ENCODE measurements around the gene ATG4B.
"Not testable (repeated sequence)": the region's sequence is repeated elsewhere in the genome, so short reads cannot be mapped to it uniquely, and the experiment has no call there.

Gene ATG4B

DNA sequence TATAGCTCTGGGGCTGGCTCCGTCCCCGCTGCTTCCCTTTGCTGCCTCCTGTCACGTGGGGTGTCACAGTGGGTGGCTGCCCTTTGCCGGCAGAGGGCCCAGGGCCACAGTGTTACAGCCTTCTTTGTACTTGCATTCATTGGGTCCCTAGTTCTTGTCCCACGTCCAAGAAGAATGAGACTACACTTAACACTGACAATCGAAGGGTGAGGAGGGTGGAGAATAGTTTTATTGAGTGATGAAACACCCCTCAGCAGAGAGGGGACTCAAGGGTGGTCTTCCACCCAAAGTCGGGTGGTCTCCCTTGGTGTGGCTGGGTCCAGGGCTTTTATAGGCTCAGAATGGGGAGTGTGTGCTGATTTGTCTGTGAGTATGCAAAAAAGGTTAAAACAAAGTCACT lies 1.9 kb downstream of the ATG4B start:
- no peak for DNase-seq (ENCODE audit: low read depth in 2 of 2)

DNA sequence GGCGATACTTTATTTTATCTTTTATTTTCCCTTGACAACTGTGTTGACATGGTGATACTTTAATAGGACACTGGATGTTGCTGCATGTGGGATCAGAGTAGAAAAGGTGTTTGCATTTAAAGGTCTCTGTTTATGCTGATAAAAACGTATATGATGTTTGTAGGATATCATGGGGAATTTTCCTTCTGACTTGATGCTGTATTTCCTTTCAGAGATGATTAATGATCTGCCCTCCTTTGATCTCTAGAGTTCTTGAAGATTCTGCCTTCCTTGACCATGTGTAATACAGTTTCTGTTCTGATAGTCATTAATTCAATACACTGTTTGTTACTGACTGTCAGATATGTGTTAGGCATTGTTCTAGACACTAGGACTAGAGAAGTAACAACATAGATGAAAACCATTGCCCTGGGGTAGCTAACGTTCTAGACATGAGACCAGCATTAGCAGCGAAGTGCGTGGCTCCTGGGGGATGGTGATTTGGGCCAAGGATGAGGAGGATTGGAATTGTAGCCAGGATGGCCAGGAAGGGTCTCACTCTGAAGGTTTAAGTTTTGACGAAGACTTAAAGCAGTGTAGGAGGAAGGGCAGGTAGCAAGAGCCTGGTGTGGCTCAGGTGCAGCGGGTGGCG lies 2.8 kb downstream of the ATG4B start:
- no peak for DNase-seq (ENCODE audit: low read depth in 2 of 2)

DNA sequence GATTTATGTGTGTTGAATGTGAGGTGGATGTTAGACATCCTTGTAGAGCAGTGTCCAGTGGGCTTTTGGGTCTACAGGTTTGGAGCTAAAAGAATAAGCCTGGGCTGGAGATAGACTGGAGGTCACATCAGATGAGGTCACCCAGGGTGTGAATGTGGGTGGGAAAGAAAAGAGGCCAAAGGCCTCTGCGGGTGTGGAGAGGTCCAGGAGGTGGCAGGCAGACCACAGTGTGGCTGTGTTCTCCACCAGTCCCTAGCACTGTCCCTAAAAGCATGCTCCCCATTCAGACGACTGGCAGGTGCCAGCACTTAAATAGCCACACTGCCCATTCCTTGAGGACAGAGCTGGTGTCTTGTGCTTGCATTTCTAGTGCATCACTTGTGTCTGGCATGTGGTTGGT lies 4.1 kb downstream of the ATG4B start:
- no peak for DNase-seq (ENCODE audit: low read depth in 2 of 2)

DNA sequence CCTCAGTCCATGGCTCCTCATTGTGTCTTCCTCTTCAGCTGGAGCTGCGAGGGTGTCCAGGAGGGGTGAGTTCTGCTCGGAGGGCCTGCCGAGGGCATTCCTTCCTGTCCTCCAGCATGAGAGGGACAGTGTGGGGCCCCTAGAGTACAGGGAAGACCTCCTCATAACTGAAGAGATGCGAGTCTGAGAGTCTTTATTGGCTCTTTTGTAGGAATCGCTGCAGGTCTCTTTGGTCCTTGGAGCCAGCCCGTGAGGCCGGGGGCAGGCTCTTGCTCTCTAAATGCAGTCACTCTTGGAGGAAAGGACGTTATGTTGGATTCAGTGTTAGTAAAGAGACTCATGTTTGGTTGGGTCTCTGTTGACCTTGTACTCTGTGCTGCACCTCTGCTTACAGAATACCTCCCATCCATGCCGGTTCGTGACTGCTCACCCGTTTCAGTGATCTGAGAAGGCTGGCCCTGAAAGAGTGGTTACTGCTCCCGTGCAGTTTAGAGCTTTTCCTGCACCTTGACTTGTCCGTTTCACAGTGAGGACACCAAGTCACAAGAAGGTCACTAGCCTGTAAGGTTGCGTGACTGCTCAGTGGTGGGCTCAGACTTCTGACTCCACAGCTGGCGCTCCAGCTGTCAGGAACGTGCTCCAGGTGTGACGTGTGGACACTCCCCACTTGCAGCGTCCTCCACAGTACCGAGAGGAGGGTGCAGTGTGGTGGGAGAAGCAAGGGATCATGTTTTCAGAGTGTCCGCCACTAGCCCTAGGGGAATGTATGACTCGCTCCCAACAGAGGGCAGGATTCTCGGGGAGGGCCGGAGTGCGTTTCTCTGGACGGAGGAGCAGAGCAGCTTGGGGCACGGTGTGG lies 7.8 kb downstream of the ATG4B start:
- DNase-seq (ENCODE audit: low read depth in 2 of 2): no peak

DNA sequence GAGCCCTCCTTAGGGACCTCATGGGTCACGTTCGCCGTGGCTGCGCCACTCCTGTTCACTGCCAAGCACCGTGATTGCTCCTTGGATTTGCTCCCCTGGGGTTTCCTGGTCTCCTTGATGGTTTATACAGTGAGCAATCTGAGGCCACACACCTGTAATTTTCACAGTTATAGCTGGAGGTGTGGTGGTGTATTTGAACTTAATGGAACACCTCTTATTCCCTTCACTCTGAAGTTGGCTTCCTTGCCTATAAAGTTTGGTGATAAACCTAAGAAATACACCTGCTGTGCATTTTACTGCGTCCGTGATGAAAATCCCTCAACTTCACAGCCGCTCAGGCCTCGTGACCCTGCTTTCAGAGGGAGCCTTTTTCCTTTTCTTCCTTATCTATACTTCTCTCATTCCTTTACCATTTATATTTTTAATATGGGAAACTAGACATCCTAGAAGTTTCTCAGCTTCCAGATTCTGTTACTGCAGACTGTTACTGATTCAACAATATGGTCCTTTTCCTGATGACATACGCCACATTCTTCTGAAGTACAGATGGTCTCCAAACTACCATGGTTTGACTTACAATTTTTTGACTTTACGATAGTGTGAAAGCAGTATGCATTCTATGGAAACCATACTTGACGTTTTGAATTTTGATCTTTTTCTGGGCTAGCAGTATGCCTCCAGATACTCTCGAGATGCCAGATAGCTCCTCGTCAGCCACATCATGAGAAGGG lies 8.6 kb downstream of the ATG4B start:
- no peak for DNase-seq (ENCODE audit: low read depth in 2 of 2)

DNA sequence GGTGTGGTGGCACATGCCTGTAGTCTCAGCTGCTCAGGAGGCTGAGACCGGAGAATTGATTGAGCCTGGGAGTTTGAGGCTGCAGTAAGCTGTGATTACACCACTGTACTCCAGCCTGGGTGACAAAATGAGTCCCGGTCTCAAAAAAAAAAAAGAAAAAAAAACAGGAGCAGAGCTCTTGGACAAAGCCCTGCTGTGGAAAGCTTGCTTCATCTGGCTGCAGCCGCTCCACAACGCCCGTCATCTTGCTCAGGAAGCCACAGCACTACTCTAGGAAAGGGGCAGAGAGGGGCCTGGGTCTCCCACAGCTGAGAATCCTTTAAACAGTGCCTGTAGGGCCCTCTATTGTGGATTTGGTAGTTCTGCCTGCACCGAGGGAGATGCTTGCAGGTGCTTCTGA lies 11.0 kb downstream of the ATG4B start:
- no peak for DNase-seq (ENCODE audit: low read depth in 2 of 2)

DNA sequence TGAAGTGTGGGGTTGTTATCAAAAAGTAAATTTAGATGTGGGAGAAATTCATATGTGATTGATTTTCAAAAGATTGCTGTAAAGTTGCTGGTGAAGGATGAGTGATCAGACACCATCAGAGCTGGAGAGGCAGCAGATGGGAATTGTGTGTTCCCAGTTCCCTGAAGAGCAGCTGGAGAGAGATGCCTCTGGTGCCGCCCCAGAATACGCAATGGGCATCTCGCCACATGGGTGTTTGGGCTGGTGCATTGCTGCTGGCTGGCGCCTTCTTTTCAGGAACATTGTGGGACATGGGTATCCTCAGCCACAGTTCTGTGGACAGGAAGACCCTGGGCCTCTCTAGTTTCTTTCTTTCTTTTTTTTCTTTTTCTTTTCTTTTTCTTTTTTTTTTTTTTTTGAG lies 11.9 kb downstream of the ATG4B start:
- no peak for DNase-seq (ENCODE audit: low read depth in 2 of 2)

DNA sequence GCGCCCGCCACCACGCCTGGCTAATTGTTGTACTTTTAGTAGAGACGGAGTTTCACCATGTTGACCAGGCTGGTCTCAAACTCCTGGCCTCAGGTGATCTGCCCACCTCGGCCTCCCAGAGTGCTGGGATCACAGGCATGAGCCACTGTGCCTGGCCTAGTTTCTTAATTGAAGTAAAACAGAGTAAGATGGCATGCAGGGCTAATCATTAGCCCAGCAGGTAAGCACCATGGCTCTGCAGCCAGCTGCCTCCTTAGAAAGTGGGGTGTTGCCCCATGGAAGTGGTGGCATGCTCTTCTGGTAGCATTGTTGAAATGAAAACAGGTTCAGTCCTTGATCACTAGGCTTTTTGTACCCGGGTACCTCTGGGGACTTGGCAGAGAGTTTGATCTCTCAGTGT lies 12.4 kb downstream of the ATG4B start:
- no peak for DNase-seq (ENCODE audit: low read depth in 2 of 2)

DNA sequence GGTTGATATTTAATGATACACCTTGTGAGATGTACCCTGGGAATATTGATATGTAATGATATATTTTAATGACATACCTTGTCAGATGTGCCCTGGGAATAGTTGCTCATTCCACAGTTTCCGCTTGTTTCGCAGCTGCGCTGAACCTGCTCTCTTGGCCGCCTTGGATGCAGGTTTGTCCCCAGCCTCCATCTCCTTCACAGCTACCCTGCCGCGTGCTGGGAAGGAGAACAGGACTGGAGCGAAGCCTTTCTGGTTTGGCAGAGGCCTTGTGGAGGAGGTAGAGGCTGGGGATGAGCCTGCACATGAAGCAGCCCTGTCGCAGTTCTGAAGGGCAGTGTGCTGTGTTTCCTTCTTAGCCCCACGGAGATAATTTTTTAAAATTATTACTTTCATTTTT lies 14.6 kb downstream of the ATG4B start:
- no peak for DNase-seq (ENCODE audit: low read depth in 2 of 2)

DNA sequence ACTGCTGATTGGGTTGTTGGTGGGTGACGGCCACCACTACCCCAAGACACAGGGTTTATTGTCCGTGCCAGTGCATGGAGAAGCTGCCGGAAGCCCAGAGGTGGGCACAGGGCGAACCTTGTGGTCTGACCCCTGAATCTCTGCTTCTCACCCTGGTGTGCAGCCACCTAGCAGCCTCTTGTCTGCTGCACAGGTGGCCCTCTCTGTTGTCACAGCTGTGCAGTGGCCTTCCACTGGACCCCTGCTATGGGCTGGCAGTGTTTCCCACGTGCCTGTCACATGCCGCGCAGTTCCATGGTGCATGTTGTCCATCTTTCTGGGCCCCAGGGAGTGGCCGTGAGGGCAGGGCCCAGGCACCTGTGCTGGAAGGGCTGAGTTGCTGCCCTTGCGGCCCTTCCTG lies 15.2 kb downstream of the ATG4B start:
- no peak for DNase-seq (ENCODE audit: low read depth in 2 of 2)

DNA sequence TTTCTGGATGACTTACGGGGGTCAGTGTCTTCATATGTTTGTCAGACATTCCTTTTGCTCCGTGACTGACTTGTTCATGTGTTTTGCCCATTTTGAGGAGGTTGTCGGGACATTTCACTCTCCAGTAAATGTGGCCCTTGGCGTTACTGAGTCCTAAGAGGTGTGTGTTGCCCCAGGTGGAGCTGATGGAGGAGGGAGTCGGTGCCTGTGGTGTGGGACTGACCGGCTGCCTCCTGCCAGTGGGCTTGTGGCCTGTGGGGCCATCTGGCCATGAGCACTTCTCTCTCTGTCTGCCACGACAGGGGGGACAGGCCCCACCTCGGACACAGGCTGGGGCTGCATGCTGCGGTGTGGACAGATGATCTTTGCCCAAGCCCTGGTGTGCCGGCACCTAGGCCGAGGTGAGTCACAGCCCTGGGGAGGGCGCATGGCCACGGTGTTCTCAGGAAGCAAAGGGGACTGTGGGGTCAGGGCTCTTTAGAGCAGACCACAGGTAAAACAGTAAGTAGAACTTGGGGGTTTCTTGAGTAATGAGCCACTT lies 15.8 kb downstream of the ATG4B start:
- DNase-seq (ENCODE audit: low read depth in 2 of 2): no peak

DNA sequence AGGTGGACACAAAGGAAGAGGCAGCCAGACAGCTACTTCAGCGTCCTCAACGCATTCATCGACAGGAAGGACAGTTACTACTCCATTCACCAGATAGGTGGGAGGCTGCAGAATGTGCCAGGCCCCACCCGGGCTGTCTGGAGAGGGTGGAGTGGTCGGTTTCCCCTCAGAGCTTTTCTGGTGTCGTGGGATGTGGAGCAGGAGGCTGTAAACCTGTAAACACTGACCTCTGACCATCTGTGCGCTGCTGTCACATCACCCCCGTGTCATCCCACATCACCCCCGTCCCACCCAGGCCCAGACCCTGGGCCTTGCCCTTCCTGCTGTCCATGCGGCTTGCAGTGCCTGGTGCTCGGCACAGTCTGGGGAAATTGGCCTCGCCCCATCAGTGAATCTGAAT lies 17.1 kb downstream of the ATG4B start:
- no peak for DNase-seq (ENCODE audit: low read depth in 2 of 2)

DNA sequence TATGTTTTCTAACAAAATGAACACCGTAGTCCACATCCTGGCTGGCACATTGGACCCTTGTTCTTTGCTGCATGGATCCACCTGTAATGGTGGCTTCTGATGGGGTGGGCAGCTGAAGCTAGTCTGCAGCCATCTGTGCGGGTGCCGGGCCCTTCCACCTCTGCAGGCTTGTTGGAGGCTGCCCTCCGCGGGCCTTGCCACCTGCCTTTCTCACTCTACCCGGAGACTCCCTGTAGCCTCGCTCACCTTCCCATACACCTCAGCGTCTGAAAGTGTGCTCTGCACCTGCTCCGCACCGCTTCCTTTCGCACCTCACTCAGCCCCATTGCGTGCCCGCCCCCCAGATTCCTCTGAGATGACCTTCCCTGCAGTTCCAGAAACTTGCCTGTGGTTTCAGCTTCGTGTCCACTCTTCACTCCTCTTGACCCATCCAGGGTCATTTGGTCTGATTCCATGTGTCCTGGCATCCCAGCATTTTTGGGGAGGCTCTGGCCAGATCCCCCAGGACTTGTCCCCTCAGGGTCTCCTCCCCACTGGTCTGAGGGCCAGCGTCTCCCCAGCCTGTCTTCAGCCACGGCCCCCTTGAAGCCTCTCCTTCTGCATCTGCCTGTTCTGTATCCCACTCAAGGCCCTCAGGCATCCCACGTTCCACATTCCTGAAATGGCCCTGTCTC lies 18.2 kb downstream of the ATG4B start:
- DNase-seq (ENCODE audit: low read depth in 2 of 2): no peak

DNA sequence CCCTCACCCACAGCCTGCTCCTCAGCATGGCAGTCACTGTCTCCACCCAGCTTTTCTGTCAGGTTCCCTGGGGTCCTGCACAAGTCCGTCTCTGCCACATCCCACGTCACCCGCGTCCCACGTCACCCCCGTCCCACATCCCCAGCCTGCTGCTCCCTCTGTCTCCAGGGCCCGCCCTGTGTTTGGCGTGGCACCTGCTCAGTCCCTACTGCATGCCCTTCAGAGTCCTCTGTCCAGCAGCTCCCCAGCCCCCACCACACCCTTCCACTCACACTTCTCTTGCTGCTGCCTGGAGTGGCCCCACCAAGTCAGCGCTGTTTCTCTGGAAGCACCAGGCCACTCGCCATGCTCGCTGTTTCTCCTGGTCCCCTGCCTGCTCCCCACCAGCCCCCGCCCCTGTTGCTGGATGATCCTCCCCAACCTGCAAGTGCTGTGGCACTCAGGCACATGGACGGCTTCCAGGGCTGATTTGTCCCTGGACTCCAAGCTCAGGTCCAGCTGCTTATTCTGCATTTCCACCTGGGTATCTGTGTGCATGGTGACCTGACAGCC lies 18.8 kb downstream of the ATG4B start:
- DNase-seq (ENCODE audit: low read depth in 2 of 2): no peak

DNA sequence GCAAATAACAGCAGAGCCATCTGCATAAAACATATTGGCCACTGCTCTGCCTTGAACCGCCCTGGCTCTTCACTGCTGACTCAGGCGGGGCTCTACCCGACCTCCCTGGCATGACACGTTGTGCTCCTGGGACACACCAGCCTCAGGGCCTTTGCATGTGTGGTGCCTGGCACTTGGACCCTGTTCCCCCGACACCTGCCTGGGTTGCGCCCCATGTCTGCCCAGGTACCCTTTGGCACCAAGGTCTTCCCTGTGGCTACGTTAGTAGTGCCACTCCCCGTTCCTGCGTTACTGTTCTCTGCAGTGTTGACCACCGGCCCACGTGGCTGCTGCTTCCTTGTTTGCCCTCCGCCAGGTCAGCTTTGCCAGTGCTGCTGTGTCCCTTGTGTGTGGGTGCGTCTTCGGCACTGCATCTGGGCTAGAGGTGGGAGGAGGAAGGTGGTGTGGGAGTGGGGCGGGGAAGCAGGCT lies 20.3 kb downstream of the ATG4B start:
- DNase-seq (ENCODE audit: low read depth in 2 of 2): no peak

DNA sequence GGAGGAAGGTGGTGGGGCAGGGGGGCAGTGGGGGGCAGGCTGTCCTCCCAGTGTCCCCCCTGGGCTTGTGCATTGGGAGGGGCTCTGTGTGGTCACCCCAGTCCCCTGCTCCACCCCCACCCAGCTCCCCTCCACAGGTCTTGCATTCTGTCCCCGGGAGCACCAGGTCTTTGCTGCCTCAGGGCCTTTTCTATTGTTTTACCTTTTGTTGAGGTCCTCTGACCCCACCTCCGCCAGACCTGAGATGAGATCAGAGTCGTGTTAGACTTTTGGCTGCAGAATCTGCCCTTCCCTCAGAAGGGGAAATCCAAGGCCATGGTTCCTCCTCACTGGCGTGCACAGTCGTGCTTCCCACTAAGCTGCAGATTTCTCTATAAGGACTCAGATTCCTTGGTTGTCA lies 20.8 kb downstream of the ATG4B start:
- DNase-seq (ENCODE audit: low read depth in 2 of 2): no peak

DNA sequence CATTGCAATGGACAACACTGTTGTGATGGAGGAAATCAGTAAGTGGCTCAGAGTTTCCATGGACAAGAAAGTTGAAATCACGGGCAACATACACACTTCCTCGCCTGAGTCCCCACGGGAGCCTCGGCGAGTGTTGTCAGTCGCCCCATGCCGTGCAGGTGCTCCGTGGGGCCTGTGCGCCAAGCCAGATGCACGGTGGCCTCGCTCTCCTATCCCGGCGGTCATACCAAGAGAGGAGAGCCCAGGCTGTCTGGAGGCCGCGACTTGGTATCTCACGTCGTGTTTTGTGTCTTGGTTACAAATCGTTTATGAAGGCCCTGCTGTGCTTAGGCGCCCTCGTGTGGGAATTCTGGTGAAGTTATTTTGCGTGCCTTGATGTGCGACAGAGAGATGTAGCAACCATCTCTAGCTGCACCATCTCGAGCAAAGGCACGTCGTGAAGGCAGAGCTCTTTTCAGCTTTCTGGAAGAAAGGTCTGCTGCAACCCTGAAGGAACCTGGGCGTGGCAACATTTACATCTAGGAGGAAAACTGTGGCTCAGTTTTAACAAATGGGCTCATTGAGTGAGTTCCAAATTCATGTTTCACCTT lies 21.8 kb downstream of the ATG4B start:
- no peak for DNase-seq (ENCODE audit: low read depth in 2 of 2)

DNA sequence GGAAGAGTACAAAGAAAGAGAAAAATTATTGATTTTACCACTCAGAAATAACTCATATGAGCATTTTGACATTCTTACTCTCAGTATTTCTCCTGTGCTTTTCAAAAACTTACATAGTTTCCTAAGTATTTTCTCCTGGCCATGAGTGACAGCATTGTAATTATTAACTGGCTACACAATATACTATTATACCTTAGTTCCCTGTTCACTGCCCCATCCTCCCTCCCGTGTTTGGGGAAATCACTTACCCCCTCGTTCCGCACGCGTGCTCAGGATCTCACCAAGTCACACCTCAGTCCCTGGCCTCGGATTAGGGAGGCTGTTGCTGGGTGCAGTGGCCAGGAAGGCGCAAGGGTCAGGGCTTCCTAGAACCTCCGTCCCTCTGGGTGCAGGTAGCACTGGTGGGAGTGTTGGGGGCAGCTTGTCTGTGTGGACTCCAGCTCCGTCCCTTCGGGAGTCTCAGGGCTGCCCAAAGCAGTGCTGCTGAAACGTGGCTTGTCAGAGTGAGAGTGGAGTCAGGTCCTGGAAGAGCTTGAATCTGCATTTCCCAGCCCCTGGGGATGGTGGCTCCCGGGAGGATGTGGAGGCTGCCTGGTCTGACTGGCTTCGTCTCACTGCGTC lies 23.2 kb downstream of the ATG4B start:
- DNase-seq (ENCODE audit: low read depth in 2 of 2): no peak

DNA sequence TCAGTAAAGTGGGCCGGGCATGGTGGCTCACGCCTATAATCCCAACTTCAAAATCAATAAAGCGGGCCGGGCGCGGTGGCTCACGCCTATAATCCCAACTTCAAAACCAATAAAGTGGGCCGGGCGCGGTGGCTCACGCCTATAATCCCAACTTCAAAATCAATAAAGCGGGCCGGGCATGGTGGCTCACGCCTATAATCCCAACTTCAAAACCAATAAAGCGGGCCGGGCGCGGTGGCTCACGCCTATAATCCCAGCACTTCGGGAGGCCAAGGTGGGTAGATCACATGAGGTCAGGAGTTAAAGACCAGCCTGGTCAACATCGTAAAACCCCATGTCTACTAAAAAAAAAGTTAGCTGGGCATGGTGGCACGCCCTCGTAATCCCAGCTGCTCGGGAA lies 25.2 kb downstream of the ATG4B start:
- not testable (repeated sequence) for DNase-seq (ENCODE audit: low read depth in 2 of 2)

DNA sequence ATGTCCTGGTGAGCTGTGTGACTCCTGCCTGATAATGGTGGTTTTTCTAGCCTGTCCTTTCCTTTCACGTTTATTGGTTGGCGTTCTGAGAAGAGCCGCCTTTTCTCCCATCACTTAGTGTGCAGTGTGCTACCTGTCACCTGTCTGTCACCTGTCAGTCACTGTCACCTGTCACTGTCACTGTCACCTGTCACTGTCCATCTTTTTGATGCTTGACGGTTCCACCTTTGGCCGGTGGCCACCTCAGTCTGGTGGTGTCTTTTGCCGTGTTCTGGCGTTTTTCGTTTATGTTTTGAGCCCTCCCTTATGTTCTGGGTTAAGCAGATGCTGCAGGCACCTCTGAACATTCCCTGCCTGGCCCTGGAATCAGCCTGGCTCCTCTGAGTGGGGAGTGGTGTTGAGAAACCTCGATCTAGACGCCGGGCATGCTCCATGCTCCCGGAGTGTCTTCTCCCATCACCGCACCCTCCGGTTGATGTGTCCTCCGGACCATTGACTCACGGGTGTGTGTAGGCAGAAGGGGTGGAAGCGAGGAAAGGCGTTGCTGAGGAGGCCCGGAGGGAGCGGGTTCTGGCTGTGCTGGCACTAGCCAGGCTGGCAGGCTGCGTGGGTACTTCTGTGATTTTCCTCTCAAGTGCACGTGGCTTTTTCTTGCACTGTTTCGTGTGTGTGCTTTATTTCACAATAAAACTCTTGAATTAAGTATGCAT lies 28.4 kb downstream of the ATG4B start:
- DNase-seq (ENCODE audit: low read depth in 2 of 2): no peak

All from stimulated activated CD8-positive, alpha-beta memory T cell treated with anti-CD3 and anti-CD28 coated beads, Interleukin-2, amount 100 ng/mL, for 1 hour (primary cell).